Esophagus muscularis mucosa (tissue), 4 donors: ENCODE data around the gene PCP4L1.

Source experiments
- CTCF ChIP-seq, 3 experiments: fragments of 200-600 bp in 2 of 3; fragments of 450-650 bp in 1 of 3; sonication (generic) in 2 of 3; IDR thresholded peaks; one replicate each; pipeline ENCODE4 v1.5.1; 2017 to 2019; ENCODE audit warnings: antibody characterized with exemption in 3 of 3, mild to moderate bottlenecking in 2 of 3, moderate library complexity in 1 of 3
- EP300 ChIP-seq: sonication (generic); formaldehyde crosslinking; IDR thresholded peaks from one replicate; pipeline ENCODE4 v1.6.1; 2017; ENCODE audit warnings: antibody characterized with exemption
- POLR2A ChIP-seq: fragments of 450-650 bp; IDR thresholded peaks from one replicate; pipeline ENCODE4 v1.6.1; 2017; ENCODE audit warnings: antibody characterized with exemption, moderate library complexity, mild to moderate bottlenecking, low read depth
- POLR2AphosphoS5 ChIP-seq, 2 donors: sonication (generic); formaldehyde crosslinking; IDR thresholded peaks; one replicate each; pipeline ENCODE4 v1.6.1; 2017; ENCODE audit warnings: antibody characterized with exemption in 2 of 2

GRCh38 chr1:161259765-161260164, 1.2 kb downstream of the PCP4L1 start:
- TF ChIP-seq CTCF (IDR thresholded peaks at IDR 0.05), result no peak
- TF ChIP-seq EP300, result no peak
- TF ChIP-seq POLR2A, result no peak
- TF ChIP-seq POLR2AphosphoS5 (IDR thresholded peaks at IDR 0.05), result no peak
